ENCODE data around the gene EXOC4. TPM values are rescaled to one million over a fixed set of nuclear protein-coding genes. Genes with fewer than 3 reads are reported as not detected.

The EXOC4 gene
- total and polyA plus RNA-seq, 2 of the 13 experiments (the other 11 are each of a cell fraction or from before 2014, with no cell fraction given), result 22.5 to 39.0 TPM

DNA sequence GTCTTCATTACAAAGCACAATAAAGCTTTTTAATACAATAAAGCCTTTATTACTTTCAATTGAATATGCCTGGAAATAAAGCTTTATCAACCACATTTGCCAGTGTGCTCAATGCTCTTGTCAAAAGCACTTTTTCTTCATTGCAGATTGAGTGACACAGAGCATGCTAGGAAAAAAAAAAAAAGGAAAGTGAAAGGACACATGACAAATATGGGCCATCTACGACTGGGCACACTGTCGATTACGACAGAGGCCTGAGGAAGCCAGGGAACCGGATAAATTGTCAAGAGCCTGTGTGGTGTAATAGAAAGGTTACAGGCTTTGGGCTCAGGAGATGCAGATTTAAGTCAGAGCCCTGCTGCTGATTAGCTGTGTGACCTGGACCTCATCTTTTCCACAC lies 789.4 kb downstream of the EXOC4 start:
- Histone ChIP-seq H4K20me1 (ENCODE audit: insufficient read depth, low read length) (no peaks in the 10 kb centered on the region), H3K9me3 (ENCODE audit: low read length) (no peaks in the 10 kb centered on the region), H3K4me3 (replicated peaks in 1 of 3; ENCODE audit: insufficient read depth in 1 of 3, low read depth in 2 of 3, low read length in 3 of 3) (no peak overlapping the region), H3K9ac (ENCODE audit: insufficient read depth, low read depth, low read length) (no peak overlapping the region), H3K4me1 (ENCODE audit: insufficient read depth, low read length) (no peaks in the 10 kb centered on the region), H3K27me3 (ENCODE audit: control insufficient read depth in 1 of 2, insufficient read depth in 2 of 2, low read length in 2 of 2) (no peaks in the 10 kb centered on the region), H2AFZ (ENCODE audit: low read length) (no peak overlapping the region), H3K36me3 (replicated peaks in 1 of 2; ENCODE audit: control insufficient read depth in 1 of 2, insufficient read depth in 2 of 2, low read length in 2 of 2) (no peaks in the 10 kb centered on the region), H3K4me2 (ENCODE audit: low read depth, low read length) (no peak overlapping the region), H3K27ac (ENCODE audit: extremely low read length, insufficient read depth, low read length) (no peak overlapping the region), H3K79me2 (ENCODE audit: insufficient read depth, low read length) (no peaks in the 10 kb centered on the region)
- ATAC-seq, result no peak
- no TSS peak for BruUV-seq (replicated peaks)
- in situ Hi-C loops (cut with HindIII; ENCODE audit: extremely low pct_ligation_motif_present, low pct_unique_long_range_greater_than_20kb) (no loop called here), intact Hi-C loops (cut with micrococcal nuclease; ENCODE audit: unreplicated experiment) (no loop called here)
- POLR2A ChIA-PET, result no interaction called here
- FAIRE-seq, result no peak
- TF ChIP-seq, protein P1, sequence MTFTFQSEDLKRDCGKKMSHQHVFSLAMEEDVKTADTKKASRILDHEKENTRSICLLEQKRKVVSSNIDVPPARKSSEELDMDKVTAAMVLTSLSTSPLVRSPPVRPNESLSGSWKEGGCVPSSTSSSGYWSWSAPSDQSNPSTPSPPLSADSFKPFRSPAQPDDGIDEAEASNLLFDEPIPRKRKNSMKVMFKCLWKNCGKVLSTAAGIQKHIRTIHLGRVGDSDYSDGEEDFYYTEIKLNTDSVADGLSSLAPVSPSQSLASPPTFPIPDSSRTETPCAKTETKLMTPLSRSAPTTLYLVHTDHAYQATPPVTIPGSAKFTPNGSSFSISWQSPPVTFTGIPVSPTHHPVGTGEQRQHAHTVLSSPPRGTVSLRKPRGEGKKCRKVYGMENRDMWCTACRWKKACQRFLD (CRISPR knock-in tag; IDR thresholded peaks at IDR 0.05; ENCODE audit: borderline replicate concordance), result no peak
- TF ChIP-seq, protein P2, sequence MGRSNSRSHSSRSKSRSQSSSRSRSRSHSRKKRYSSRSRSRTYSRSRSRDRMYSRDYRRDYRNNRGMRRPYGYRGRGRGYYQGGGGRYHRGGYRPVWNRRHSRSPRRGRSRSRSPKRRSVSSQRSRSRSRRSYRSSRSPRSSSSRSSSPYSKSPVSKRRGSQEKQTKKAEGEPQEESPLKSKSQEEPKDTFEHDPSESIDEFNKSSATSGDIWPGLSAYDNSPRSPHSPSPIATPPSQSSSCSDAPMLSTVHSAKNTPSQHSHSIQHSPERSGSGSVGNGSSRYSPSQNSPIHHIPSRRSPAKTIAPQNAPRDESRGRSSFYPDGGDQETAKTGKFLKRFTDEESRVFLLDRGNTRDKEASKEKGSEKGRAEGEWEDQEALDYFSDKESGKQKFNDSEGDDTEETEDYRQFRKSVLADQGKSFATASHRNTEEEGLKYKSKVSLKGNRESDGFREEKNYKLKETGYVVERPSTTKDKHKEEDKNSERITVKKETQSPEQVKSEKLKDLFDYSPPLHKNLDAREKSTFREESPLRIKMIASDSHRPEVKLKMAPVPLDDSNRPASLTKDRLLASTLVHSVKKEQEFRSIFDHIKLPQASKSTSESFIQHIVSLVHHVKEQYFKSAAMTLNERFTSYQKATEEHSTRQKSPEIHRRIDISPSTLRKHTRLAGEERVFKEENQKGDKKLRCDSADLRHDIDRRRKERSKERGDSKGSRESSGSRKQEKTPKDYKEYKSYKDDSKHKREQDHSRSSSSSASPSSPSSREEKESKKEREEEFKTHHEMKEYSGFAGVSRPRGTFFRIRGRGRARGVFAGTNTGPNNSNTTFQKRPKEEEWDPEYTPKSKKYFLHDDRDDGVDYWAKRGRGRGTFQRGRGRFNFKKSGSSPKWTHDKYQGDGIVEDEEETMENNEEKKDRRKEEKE (IDR thresholded peaks at IDR 0.05), result no peak
- no peak for TF ChIP-seq ATF1 (CRISPR knock-in tag; IDR thresholded peaks at IDR 0.05)
- TF ChIP-seq MED8 (CRISPR knock-in tag; IDR thresholded peaks at IDR 0.05; ENCODE audit: insufficient replicate concordance), result no peak
- no peak for TF ChIP-seq ZNF234 (CRISPR knock-in tag; conservative IDR thresholded peaks at IDR 0.05)
- CTCF ChIA-PET (ENCODE audit: low intra/inter-chr PET ratio, low total read pairs), result no interaction called here
- DNase-seq (ENCODE audit: low spot score), result no peak
- 65% methylated on average over 4 of the region's 4 CpGs for WGBS (ENCODE audit: low lambda C conversion rate)

Measured in HepG2 (cell line).